Body of pancreas (tissue), 4 donors: ENCODE data around the gene TTLL11.

ENCODE experiments used
- POLR2A ChIP-seq, 3 donors: fragments of 450-650 bp; IDR thresholded peaks; one replicate each; pipeline ENCODE4 v1.6.1; 2016; ENCODE audit warnings: antibody characterized with exemption in 3 of 3, mild to moderate bottlenecking in 2 of 3
- TF ChIP-seq, protein P1 (sequence below), 7 experiments: fragments of 450-650 bp in 4 of 7; fragments of 200-600 bp in 3 of 7; sonication (generic) in 3 of 7; IDR thresholded peaks; one replicate each; pipeline ENCODE4 v1.5.1; 2016 to 2019; ENCODE audit warnings: antibody characterized with exemption in 7 of 7

GRCh38 chr9:121902461-121903135 is 190.5 kb downstream of the TTLL11 start:
- TF ChIP-seq POLR2A (IDR thresholded peaks at IDR 0.05), result no peak
- TF ChIP-seq, protein P1, sequence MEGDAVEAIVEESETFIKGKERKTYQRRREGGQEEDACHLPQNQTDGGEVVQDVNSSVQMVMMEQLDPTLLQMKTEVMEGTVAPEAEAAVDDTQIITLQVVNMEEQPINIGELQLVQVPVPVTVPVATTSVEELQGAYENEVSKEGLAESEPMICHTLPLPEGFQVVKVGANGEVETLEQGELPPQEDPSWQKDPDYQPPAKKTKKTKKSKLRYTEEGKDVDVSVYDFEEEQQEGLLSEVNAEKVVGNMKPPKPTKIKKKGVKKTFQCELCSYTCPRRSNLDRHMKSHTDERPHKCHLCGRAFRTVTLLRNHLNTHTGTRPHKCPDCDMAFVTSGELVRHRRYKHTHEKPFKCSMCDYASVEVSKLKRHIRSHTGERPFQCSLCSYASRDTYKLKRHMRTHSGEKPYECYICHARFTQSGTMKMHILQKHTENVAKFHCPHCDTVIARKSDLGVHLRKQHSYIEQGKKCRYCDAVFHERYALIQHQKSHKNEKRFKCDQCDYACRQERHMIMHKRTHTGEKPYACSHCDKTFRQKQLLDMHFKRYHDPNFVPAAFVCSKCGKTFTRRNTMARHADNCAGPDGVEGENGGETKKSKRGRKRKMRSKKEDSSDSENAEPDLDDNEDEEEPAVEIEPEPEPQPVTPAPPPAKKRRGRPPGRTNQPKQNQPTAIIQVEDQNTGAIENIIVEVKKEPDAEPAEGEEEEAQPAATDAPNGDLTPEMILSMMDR (IDR thresholded peaks at IDR 0.05), result no peak
